ENCODE data around the gene RPL22. TPM values are rescaled to one million over a fixed set of nuclear protein-coding genes. Genes with fewer than 3 reads are reported as not detected.

Gene RPL22
- total RNA-seq, 1 experiment from 2014 or later: 494 TPM

DNA sequence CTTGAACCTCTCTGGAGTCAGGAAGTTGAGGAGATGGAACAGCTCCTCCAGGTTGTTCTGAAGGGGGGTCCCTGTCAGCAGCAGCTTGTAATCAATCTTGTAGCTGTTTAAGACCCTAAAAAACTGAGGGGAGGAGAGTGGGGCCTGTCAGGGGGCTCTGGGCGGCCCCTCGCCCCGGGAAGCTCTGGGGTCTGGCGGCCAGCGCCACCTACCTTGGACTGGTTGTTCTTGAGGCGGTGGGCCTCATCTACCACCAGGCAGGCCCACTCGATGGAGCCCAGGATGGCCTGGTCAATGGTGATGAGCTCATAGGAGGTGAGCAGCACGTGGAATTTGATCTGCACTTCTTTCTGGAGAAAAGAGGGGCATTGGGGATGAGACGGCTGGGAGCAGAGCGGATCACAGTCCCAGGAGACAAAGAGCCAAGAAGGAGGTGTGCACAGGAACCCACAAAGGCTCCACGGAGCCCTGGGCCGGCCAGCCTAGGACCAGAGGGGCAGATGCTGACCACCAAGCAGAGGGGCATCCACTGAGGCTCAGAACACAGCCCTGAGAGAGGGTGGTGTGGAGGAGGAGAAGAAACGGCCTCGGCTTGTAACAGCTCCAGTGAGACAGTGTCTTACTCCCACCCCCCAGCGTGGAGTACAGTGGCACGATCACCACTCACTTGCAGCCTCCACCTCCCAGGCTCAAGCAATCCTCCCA, 62.7 kb downstream of the RPL22 start:
- no peak overlapping the region for H3K4me3 ChIP-seq (ENCODE audit: low read depth, low read length, poor library complexity, severe bottlenecking)
- H3K9me3 ChIP-seq (ENCODE audit: low read depth, low read length, poor library complexity, severe bottlenecking): no peaks in the 10 kb centered on the region
- no peaks in the 10 kb centered on the region for H3K4me1 ChIP-seq (ENCODE audit: insufficient read depth, low read length, poor library complexity, severe bottlenecking)
- CTCF ChIA-PET: no interaction called here
- TF ChIP-seq, protein P1, sequence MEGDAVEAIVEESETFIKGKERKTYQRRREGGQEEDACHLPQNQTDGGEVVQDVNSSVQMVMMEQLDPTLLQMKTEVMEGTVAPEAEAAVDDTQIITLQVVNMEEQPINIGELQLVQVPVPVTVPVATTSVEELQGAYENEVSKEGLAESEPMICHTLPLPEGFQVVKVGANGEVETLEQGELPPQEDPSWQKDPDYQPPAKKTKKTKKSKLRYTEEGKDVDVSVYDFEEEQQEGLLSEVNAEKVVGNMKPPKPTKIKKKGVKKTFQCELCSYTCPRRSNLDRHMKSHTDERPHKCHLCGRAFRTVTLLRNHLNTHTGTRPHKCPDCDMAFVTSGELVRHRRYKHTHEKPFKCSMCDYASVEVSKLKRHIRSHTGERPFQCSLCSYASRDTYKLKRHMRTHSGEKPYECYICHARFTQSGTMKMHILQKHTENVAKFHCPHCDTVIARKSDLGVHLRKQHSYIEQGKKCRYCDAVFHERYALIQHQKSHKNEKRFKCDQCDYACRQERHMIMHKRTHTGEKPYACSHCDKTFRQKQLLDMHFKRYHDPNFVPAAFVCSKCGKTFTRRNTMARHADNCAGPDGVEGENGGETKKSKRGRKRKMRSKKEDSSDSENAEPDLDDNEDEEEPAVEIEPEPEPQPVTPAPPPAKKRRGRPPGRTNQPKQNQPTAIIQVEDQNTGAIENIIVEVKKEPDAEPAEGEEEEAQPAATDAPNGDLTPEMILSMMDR (conservative IDR thresholded peaks at IDR 0.05; ENCODE audit: low read depth, low read length): no peak
- TF ChIP-seq EZH2 (IDR thresholded peaks at IDR 0.05; ENCODE audit: borderline replicate concordance, low read depth, low read length, poor library complexity, severe bottlenecking): no peak
- H3K36me3 ChIP-seq (ENCODE audit: insufficient read depth, low read length, poor library complexity, severe bottlenecking): no peaks in the 10 kb centered on the region
- H3K27me3 ChIP-seq (replicated peaks; ENCODE audit: insufficient read depth, low read depth, low read length, poor library complexity): no peaks in the 10 kb centered on the region
- intact Hi-C loops (cut with micrococcal nuclease; ENCODE audit: unreplicated experiment): no loop called here
- POLR2A ChIA-PET (ENCODE audit: low non-redundant PET): no interaction called here
- H3K27ac ChIP-seq (ENCODE audit: low read depth, low read length, poor library complexity, severe bottlenecking): no peak overlapping the region
- no TSS peak for BruUV-seq (replicated peaks)
- DNase-seq (ENCODE audit: low spot score): no peak

Other genes with a start within 250 kb of the RPL22 start
- 27.6 and 29.7 TPM in 2 replicates for gene NPHP4, start 207.2 kb downstream of the RPL22 start, total RNA-seq (2021)
- gene KCNAB2, start 153.7 kb downstream of the RPL22 start, total RNA-seq (2021): 6.4 and 7.7 TPM in 2 replicates
- 0.22 and 0.58 TPM in 2 replicates for gene CHD5, start 19.3 kb downstream of the RPL22 start, total RNA-seq (2021)
- 6.4 and 12.5 TPM in 2 replicates for gene RNF207, start 6.5 kb upstream of the RPL22 start, total RNA-seq (2021)
- 94.5 and 104 TPM in 2 replicates for gene ICMT, start 36.4 kb upstream of the RPL22 start, total RNA-seq (2021)
- gene HES3, start 44.6 kb upstream of the RPL22 start, total RNA-seq (2021): not detected in 2 replicates
- 8.4 and 11.7 TPM in 2 replicates for gene GPR153, start 61.5 kb upstream of the RPL22 start, total RNA-seq (2021)
- gene ACOT7, start 194.2 kb upstream of the RPL22 start, total RNA-seq (2021): 129 and 132 TPM in 2 replicates
- not detected in 2 replicates for gene HES2, start 220.3 kb upstream of the RPL22 start, total RNA-seq (2021)
- not detected in 2 replicates for gene ESPN, start 225.2 kb upstream of the RPL22 start, total RNA-seq (2021)